Activated B cell treated with CpG ODN at 0.5 μM for 24 hours (primary cell): Measurements from ENCODE around the gene SLC13A3. TPM values are rescaled to one million over a fixed set of nuclear protein-coding genes. Genes with fewer than 3 reads are reported as not detected.

ENCODE experiments used
- ATAC-seq: fragments of 200-7000 bp; cut with Tn5 transposase; one replicate; pipeline ENCODE4 v1.10.0; 2021; ENCODE audit warnings: low read depth, mild to moderate bottlenecking, moderate library complexity
- CTCF ChIA-PET: fragments of 350-600 bp; sonication (Branson Sonifier 250); formaldehyde crosslinking; loops from one replicate; lab custom pipeline; 2021; ENCODE audit warnings: antibody characterized with exemption; lab: Charles Lee
- POLR2A ChIA-PET: fragments of 350-600 bp; sonication (Branson Sonifier 250); formaldehyde crosslinking; loops from one replicate; lab custom pipeline; 2021; ENCODE audit warnings: antibody characterized with exemption; lab: Charles Lee
- DNase-seq: peaks from one replicate; pipeline ENCODE4 v3.0.0; 2022
- H3K27ac Mint-ChIP-seq: one replicate; pipeline ENCODE4 v1.8.0; 2020; ENCODE audit warnings: mixed read lengths
- H3K27me3 Mint-ChIP-seq: one replicate; pipeline ENCODE4 v1.8.0; 2021; ENCODE audit warnings: mixed read lengths
- H3K36me3 Mint-ChIP-seq: one replicate; pipeline ENCODE4 v1.8.0; 2021; ENCODE audit warnings: low read depth, mixed read lengths
- H3K4me1 Mint-ChIP-seq: one replicate; pipeline ENCODE4 v1.8.0; 2021; ENCODE audit warnings: mixed read lengths
- H3K4me3 Mint-ChIP-seq: one replicate; pipeline ENCODE4 v1.8.0; 2020; ENCODE audit warnings: mild to moderate bottlenecking, mixed read lengths
- H3K9me3 Mint-ChIP-seq: one replicate; pipeline ENCODE4 v1.8.0; 2020; ENCODE audit warnings: mixed read lengths
- CTCF ChIP-seq: fragments of 200-600 bp; IDR thresholded peaks from one replicate; pipeline ENCODE4 v1.8.0; 2022; ENCODE audit warnings: antibody characterized with exemption, mild to moderate bottlenecking
- intact Hi-C: fragments of 100-400 bp; cut with micrococcal nuclease; formaldehyde crosslinking; loops from one replicate; pipeline ENCODE4 v1.15.1; 2024
- total RNA-seq: library from RNA; stranded (reverse); gene quantifications from 2 replicates; pipeline ENCODE4 v1.2.3, GENCODE V29; 2022

SLC13A3 gene
- total RNA-seq, 1 donor from 2014 or later = 0.47 TPM

GRCh38 chr20:46635514-46636136 lies 15.6 kb downstream of the SLC13A3 start:
- intact Hi-C loops = no loop called here
- DNase-seq (no peak), ATAC-seq (no peak)
- Mint-ChIP-seq H3K27me3 (peaks cover 41% of the 10 kb centered on the region), H3K27ac (no peak overlapping the region), H3K36me3 (no peaks in the 10 kb centered on the region), H3K4me3 (no peak overlapping the region), H3K9me3 (no peaks in the 10 kb centered on the region), H3K4me1 (no peaks in the 10 kb centered on the region)
- no peak for TF ChIP-seq CTCF
- ChIA-PET POLR2A (no interaction called here), CTCF (no interaction called here)

GRCh38 chr20:46634528-46634927 lies 16.7 kb downstream of the SLC13A3 start:
- DNase-seq (no peak), ATAC-seq (no peak)
- intact Hi-C loops = no loop called here
- POLR2A ChIA-PET = no interaction called here
- H3K27ac Mint-ChIP-seq = no peak overlapping the region
- no peak overlapping the region for H3K4me3 Mint-ChIP-seq
- H3K27me3 Mint-ChIP-seq = peaks cover 41% of the 10 kb centered on the region
- no peak for TF ChIP-seq CTCF
- H3K9me3 Mint-ChIP-seq = peaks cover 7% of the 10 kb centered on the region
- H3K4me1 Mint-ChIP-seq = no peaks in the 10 kb centered on the region
- no peaks in the 10 kb centered on the region for H3K36me3 Mint-ChIP-seq
- CTCF ChIA-PET = no interaction called here

DNA sequence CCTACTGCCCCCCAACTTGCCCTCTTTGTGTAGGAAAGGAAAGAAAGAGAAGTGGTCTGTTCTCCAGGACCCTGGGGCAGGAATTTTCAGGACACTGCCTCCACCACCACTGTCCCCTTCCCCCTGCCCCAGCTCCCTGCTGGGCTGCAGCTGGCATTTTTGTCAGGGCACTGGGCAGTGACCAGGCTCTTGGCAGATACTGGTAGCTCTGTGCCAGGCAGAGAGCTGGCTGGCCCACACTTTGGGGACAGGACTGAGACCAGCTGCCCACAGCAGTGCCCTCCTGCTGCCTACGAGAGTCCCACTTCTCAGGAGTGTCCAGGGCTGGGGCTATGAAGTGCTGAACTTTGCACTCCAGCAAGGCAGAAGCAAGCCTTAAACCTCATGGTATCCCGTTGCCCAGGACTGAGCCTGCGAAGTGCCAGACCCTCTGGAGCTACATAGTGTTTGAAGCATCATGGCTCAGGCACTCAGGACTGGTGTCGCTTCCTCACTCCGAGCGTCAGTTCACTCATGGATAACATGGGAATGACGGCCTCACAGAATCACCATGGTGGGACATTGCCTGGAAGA lies 19.3 kb downstream of the SLC13A3 start:
- Mint-ChIP-seq H3K4me3 (no peak overlapping the region), H3K9me3 (peaks cover 9% of the 10 kb centered on the region), H3K36me3 (no peaks in the 10 kb centered on the region), H3K27me3 (peaks cover 45% of the 10 kb centered on the region), H3K4me1 (no peaks in the 10 kb centered on the region), H3K27ac (no peak overlapping the region)
- ATAC-seq = no peak
- CTCF ChIA-PET = no interaction called here
- intact Hi-C loops = no loop called here
- POLR2A ChIA-PET = no interaction called here
- DNase-seq = no peak
- no peak for TF ChIP-seq CTCF

- Mint-ChIP-seq H3K9me3 (peaks cover 9% of the 10 kb centered on the region), H3K4me1 (no peaks in the 10 kb centered on the region), H3K27ac (no peak overlapping the region), H3K4me3 (no peak overlapping the region), H3K27me3 (peaks cover 48% of the 10 kb centered on the region), H3K36me3 (no peaks in the 10 kb centered on the region)
- intact Hi-C loops = no loop called here
- POLR2A ChIA-PET = no interaction called here
- TF ChIP-seq CTCF = no peak
- DNase-seq (no peak), ATAC-seq (no peak)
- CTCF ChIA-PET = no interaction called here
Measured at GRCh38 chr20:46631212-46631869, 19.9 kb downstream of the SLC13A3 start.

GRCh38 chr20:46630306-46630705 lies 21.0 kb downstream of the SLC13A3 start:
- no peak for DNase-seq
- no peaks in the 10 kb centered on the region for H3K4me1 Mint-ChIP-seq
- no peak for TF ChIP-seq CTCF
- peaks cover 9% of the 10 kb centered on the region for H3K9me3 Mint-ChIP-seq
- no peak for ATAC-seq
- H3K36me3 Mint-ChIP-seq = no peaks in the 10 kb centered on the region
- CTCF ChIA-PET = no interaction called here
- POLR2A ChIA-PET = no interaction called here
- intact Hi-C loops = no loop called here
- H3K27me3 Mint-ChIP-seq = peaks cover 38% of the 10 kb centered on the region
- H3K4me3 Mint-ChIP-seq = no peak overlapping the region
- H3K27ac Mint-ChIP-seq = no peak overlapping the region
